GM12872 (cell line): ENCODE results near the gene NAP1L4.

ENCODE experiments used
- TF ChIP-seq, protein P1 (sequence below): IDR thresholded peaks from 3 replicates; pipeline ENCODE4 v1.5.1; 2011; ENCODE audit warnings: low read depth, mild to moderate bottlenecking, low read length, moderate library complexity; ENCODE audit not compliant: insufficient read depth

Gene NAP1L4

DNA sequence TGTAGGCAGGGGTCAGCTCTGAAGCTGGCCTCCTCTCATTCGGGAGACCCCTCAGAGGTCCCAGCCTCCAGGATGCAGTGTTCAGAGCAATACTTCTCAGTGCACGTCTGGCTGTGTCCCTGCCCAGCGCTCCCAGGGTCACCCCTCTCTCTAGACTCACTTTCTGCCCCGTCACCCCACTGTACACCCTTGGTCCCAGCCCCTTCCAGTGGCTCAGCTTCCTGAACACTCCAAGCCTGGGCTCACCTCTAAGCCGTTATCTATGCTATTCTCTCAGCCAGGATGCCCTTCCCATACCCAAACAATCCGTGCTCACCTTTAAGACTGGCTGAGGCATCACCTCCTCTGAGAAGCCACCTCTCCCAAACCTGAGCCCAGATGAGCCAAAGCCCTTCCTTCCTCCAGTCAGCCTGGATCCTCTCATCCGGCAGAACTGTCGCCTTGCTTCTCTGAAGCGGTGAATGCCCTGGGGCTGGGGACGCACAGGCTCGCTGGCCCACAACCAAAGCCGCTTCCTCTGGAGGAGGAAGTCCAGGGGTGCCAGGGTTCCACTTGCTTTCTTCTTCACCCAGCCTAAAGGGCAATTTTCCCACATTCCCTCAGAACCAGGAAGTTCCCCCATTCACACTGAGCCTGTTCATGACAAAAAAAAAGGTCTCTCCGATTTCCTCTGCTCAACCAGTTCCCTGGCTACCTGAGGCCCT lies 92.9 kb downstream of the NAP1L4 start:
- TF ChIP-seq, protein P1, sequence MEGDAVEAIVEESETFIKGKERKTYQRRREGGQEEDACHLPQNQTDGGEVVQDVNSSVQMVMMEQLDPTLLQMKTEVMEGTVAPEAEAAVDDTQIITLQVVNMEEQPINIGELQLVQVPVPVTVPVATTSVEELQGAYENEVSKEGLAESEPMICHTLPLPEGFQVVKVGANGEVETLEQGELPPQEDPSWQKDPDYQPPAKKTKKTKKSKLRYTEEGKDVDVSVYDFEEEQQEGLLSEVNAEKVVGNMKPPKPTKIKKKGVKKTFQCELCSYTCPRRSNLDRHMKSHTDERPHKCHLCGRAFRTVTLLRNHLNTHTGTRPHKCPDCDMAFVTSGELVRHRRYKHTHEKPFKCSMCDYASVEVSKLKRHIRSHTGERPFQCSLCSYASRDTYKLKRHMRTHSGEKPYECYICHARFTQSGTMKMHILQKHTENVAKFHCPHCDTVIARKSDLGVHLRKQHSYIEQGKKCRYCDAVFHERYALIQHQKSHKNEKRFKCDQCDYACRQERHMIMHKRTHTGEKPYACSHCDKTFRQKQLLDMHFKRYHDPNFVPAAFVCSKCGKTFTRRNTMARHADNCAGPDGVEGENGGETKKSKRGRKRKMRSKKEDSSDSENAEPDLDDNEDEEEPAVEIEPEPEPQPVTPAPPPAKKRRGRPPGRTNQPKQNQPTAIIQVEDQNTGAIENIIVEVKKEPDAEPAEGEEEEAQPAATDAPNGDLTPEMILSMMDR = no peak

DNA sequence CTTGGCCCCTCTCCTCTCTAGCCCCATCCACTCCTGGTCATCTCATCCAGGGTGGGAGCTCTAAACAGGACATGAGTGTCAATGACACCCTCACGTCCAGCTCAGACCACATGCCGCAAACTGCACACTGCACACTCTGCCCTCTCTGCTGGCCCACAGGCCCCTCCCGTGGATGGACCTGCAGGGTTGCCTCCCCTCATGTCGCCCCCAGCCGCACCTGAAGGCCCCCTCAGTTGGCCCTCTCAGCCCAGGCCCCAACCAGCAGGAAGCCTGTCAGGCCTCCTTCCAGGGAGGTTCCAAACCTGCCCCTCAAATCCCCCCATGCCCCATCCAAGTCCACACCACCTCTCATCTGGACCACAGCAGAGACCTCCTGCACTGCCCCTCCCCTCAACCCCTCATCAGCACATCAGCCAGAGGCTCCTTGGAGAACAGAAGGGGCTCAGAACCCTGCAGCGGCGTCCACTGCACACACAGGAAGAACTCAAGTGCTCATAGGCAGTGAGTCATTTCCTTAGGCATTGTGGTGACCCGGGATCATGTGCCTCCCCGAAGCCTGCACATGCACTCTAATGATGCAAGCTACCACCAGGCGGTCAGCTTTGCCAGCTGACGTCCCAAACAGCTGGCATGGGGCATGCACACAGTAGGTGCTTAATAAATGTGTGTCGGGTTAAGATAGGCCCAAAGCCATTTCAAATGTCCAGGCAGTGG lies 93.6 kb downstream of the NAP1L4 start:
- TF ChIP-seq, protein P1 = no peak

DNA sequence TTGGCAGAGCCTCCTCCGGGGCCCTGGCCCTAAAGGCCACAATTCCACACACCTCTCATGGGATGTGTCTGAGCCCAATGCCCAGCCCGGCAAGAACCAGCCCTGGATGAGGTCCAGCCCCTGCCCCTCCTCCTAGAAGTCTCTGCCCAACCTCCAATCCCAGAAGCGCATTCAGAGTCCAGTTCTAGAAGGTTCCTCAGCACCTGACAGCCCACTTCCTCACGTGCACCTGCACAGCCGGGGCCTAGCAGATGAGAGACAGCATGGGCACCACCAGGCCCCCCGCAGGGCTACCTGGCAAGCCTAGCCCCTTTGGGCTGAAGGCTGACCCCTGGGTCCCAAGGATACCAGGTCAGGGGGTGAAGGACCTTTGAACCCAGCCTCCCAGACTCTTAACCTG lies 95.1 kb downstream of the NAP1L4 start:
- TF ChIP-seq, protein P1 = no peak

DNA sequence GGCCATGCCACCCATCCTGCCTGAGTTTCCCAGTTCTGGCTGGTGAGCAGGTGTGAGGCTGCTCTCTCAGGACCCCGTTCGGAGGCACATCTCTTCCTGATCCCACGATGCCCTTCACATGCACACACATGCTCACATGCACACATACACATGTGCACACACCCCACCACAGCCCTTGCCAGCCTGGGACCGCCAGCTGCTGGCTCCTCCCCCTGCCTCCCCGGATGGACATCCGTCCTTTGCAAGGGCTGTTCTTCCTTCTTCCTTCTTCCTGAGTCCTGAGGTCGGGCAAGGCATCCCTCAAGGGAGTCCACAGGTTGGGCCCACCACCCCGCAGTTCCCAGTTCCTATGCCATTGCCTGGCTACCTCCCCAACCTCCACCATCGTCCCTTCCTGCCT lies 96.1 kb downstream of the NAP1L4 start:
- TF ChIP-seq, protein P1 = no peak
